ENCODE measurements around the gene IL12RB2.

GRCh38 chr1:67441183-67441582 is 133.5 kb downstream of the IL12RB2 start:
- no peak for TF ChIP-seq CTCF (IDR thresholded peaks at IDR 0.05)
- TF ChIP-seq ZFX (IDR thresholded peaks at IDR 0.05; ENCODE audit: borderline replicate concordance): no peak
